DND-41 (cell line): Measurements from ENCODE around the gene TAF5L.

ENCODE experiments used
- CTCF ChIP-seq: IDR thresholded peaks from 2 replicates; pipeline ENCODE4 v1.5.1; 2012; ENCODE audit warnings: borderline replicate concordance, low read length, moderate library complexity, mild to moderate bottlenecking; ENCODE audit not compliant: poor library complexity, severe bottlenecking; ENCODE audit errors: extremely low read depth
- EZH2 ChIP-seq: IDR thresholded peaks from 3 replicates; pipeline ENCODE4 v1.6.1; 2012; ENCODE audit warnings: borderline replicate concordance, low read depth, mild to moderate bottlenecking, moderate library complexity, low read length, inconsistent platforms; ENCODE audit not compliant: severe bottlenecking

- TF ChIP-seq EZH2 (no peak), CTCF (no peak)
Measured at GRCh38 chr1:229623225-229623624, 2.7 kb downstream of the TAF5L start.
